Uterus (tissue), 2 donors: ENCODE measurements around the gene PPEF2.

ENCODE experiments used
- CTCF ChIP-seq, 4 experiments: fragments of 200-600 bp in 2 of 4; fragments of 450-650 bp in 2 of 4; sonication (generic) in 2 of 4; IDR thresholded peaks; one replicate each; pipeline ENCODE4 v1.5.1; 2016 to 2019; ENCODE audit warnings: antibody characterized with exemption in 4 of 4, mild to moderate bottlenecking in 2 of 4, moderate library complexity in 1 of 4
- POLR2A ChIP-seq, 2 donors: fragments of 450-650 bp; IDR thresholded peaks; one replicate each; pipeline ENCODE4 v1.6.1; 2016; ENCODE audit warnings: antibody characterized with exemption in 2 of 2, mild to moderate bottlenecking in 1 of 2, moderate library complexity in 1 of 2

- no peak for TF ChIP-seq CTCF (IDR thresholded peaks at IDR 0.05)
- TF ChIP-seq POLR2A (IDR thresholded peaks at IDR 0.05): no peak
Measured at GRCh38 chr4:75948822-75949444, 46.7 kb upstream of the PPEF2 start.
